Hepatocyte (in vitro differentiated cells): ENCODE measurements around the gene TOX3. TPM values are rescaled to one million over a fixed set of nuclear protein-coding genes. Genes with fewer than 3 reads are reported as not detected.

Experiments
- DNase-seq: peaks from one replicate; pipeline ENCODE4 v3.0.0-alpha.2; 2016; ENCODE audit warnings: low spot score
- H2AFZ ChIP-seq: fragments of 200-600 bp; sonication (generic); 2 replicates; pipeline ENCODE4 v1.6.0; 2016; ENCODE audit warnings: antibody characterized with exemption, mild to moderate bottlenecking
- H3K27ac ChIP-seq: fragments of 200-600 bp; sonication (generic); 2 replicates; pipeline ENCODE4 v1.5.1; 2016; ENCODE audit warnings: mild to moderate bottlenecking
- H3K27me3 ChIP-seq: fragments of 200-600 bp; sonication (generic); 2 replicates; pipeline ENCODE4 v1.6.1; 2016
- H3K36me3 ChIP-seq: fragments of 200-600 bp; sonication (generic); replicated peaks from 2 replicates; pipeline ENCODE4 v1.5.1; 2016; ENCODE audit warnings: low read depth; ENCODE audit not compliant: insufficient read depth
- H3K4me1 ChIP-seq: fragments of 200-600 bp; sonication (generic); 2 replicates; pipeline ENCODE4 v1.5.1; 2016; ENCODE audit warnings: mild to moderate bottlenecking, moderate library complexity; ENCODE audit not compliant: insufficient read depth
- H3K4me2 ChIP-seq: fragments of 200-600 bp; sonication (generic); 2 replicates; pipeline ENCODE4 v1.6.0; 2016
- H3K4me3 ChIP-seq: fragments of 200-600 bp; sonication (generic); 2 replicates; pipeline ENCODE4 v1.5.1; 2016; ENCODE audit warnings: mild to moderate bottlenecking
- H3K79me2 ChIP-seq: fragments of 200-600 bp; sonication (generic); 2 replicates; pipeline ENCODE4 v1.6.0; 2017; ENCODE audit warnings: mild to moderate bottlenecking
- H3K9me2 ChIP-seq: fragments of 200-600 bp; sonication (generic); replicated peaks from 2 replicates; pipeline ENCODE4 v1.6.0; 2017; ENCODE audit warnings: mild to moderate bottlenecking; ENCODE audit not compliant: insufficient read depth
- H3K9me3 ChIP-seq: fragments of 200-600 bp; sonication (generic); 2 replicates; pipeline ENCODE4 v1.5.1; 2016; ENCODE audit warnings: low read depth, mild to moderate bottlenecking
- H4K20me1 ChIP-seq: fragments of 200-600 bp; sonication (generic); 2 replicates; pipeline ENCODE4 v1.6.0; 2016; ENCODE audit warnings: mild to moderate bottlenecking; ENCODE audit not compliant: insufficient read depth, poor library complexity, severe bottlenecking
- CTCF ChIP-seq: fragments of 200-600 bp; sonication (generic); IDR thresholded peaks from 2 replicates; pipeline ENCODE4 v1.5.1; 2016; ENCODE audit warnings: antibody characterized with exemption, mild to moderate bottlenecking; ENCODE audit not compliant: poor library complexity
- EZH2 ChIP-seq: fragments of 200-600 bp; sonication (generic); IDR thresholded peaks from 2 replicates; pipeline ENCODE4 v1.6.1; 2016; ENCODE audit warnings: antibody characterized with exemption, mild to moderate bottlenecking, borderline replicate concordance
- EZH2phosphoT487 ChIP-seq: fragments of 200-600 bp; sonication (generic); IDR thresholded peaks from one replicate; pipeline ENCODE4 v1.6.1; 2018; ENCODE audit warnings: antibody characterized with exemption, mild to moderate bottlenecking, low read depth, moderate library complexity; ENCODE audit not compliant: unreplicated experiment, severe bottlenecking
- WGBS: methylation state at CpG from one replicate; pipeline ENCODE4 v1.1.6; 2016; ENCODE audit warnings: low lambda C conversion rate; ENCODE audit errors: missing lambda C conversion rate; 5-methylcytosine and 5-hydroxymethylcytosine counted together
- polyA plus RNA-seq: library from polyadenylated mRNA; unstranded; fragments of >200 nt; fragmentation: Nextera tagmentation; extraction: Ambion mirVana; gene quantifications from 2 replicates; pipeline ENCODE4 v1.2.1, GENCODE V29; 2016
- total RNA-seq: library from RNA; depleted of rRNA; stranded (reverse); fragments of >200 nt; gene quantifications from 2 replicates; pipeline ENCODE4 v1.2.3, GENCODE V29; 2014

Gene TOX3
- total and polyA plus RNA-seq, 2 experiments from 2014 or later = 11.8 to 23.6 TPM

- H3K4me3 ChIP-seq = no peak overlapping the region
- H2AFZ ChIP-seq = no peak overlapping the region
- H3K9me2 ChIP-seq = no peaks in the 10 kb centered on the region
- no peaks in the 10 kb centered on the region for H3K27me3 ChIP-seq
- H4K20me1 ChIP-seq = no peaks in the 10 kb centered on the region
- H3K9me3 ChIP-seq = no peaks in the 10 kb centered on the region
- TF ChIP-seq CTCF = no peak
- TF ChIP-seq EZH2phosphoT487 = no peak
- DNase-seq = no peak
- H3K4me2 ChIP-seq = no peak overlapping the region
- H3K4me1 ChIP-seq = no peaks in the 10 kb centered on the region
- H3K79me2 ChIP-seq = peaks cover 86% of the 10 kb centered on the region
- no peaks in the 10 kb centered on the region for H3K36me3 ChIP-seq
- 93% methylated on average over 3 of the region's 3 CpGs for WGBS
- no peak overlapping the region for H3K27ac ChIP-seq
Observed at GRCh38 chr16:52535076-52535475, 11.9 kb downstream of the TOX3 start.

- Histone ChIP-seq H3K27me3 (no peaks in the 10 kb centered on the region), H3K9me2 (no peaks in the 10 kb centered on the region), H3K27ac (no peak overlapping the region), H2AFZ (no peak overlapping the region), H3K36me3 (no peaks in the 10 kb centered on the region), H3K4me3 (no peak overlapping the region), H3K9me3 (no peaks in the 10 kb centered on the region), H4K20me1 (no peaks in the 10 kb centered on the region), H3K79me2 (peaks cover 74% of the 10 kb centered on the region), H3K4me1 (no peaks in the 10 kb centered on the region), H3K4me2 (no peak overlapping the region)
- 68% methylated on average over 1 of the region's 1 CpG for WGBS
- TF ChIP-seq EZH2phosphoT487 = no peak
- TF ChIP-seq CTCF = no peak
- no peak for DNase-seq
Observed at GRCh38 chr16:52533296-52533695, 13.6 kb downstream of the TOX3 start.

GRCh38 chr16:52532384-52532783, 14.6 kb downstream of the TOX3 start:
- H4K20me1 ChIP-seq = peaks cover 2% of the 10 kb centered on the region
- H3K79me2 ChIP-seq = peaks cover 78% of the 10 kb centered on the region
- H3K9me3 ChIP-seq = no peaks in the 10 kb centered on the region
- 93% methylated on average over 8 of the region's 8 CpGs for WGBS
- H3K27ac ChIP-seq = no peak overlapping the region
- no peaks in the 10 kb centered on the region for H3K9me2 ChIP-seq
- no peak for TF ChIP-seq EZH2phosphoT487
- TF ChIP-seq EZH2 = no peak
- TF ChIP-seq CTCF = no peak
- DNase-seq = no peak
- H3K4me3 ChIP-seq = no peak overlapping the region
- no peak overlapping the region for H2AFZ ChIP-seq
- H3K27me3 ChIP-seq = no peaks in the 10 kb centered on the region
- H3K4me1 ChIP-seq = no peaks in the 10 kb centered on the region
- no peak overlapping the region for H3K4me2 ChIP-seq
- no peaks in the 10 kb centered on the region for H3K36me3 ChIP-seq

GRCh38 chr16:52529226-52529625, 17.7 kb downstream of the TOX3 start:
- Histone ChIP-seq H3K79me2 (peaks cover 78% of the 10 kb centered on the region), H3K4me3 (no peak overlapping the region), H3K9me3 (no peaks in the 10 kb centered on the region), H3K4me2 (no peak overlapping the region), H3K27me3 (no peaks in the 10 kb centered on the region), H3K4me1 (no peaks in the 10 kb centered on the region), H3K27ac (no peak overlapping the region), H2AFZ (no peak overlapping the region), H4K20me1 (peaks cover 8% of the 10 kb centered on the region), H3K36me3 (no peaks in the 10 kb centered on the region), H3K9me2 (no peaks in the 10 kb centered on the region)
- DNase-seq = no peak
- 46% methylated on average over 1 of the region's 1 CpG for WGBS
- no peak for TF ChIP-seq EZH2phosphoT487
- TF ChIP-seq CTCF = no peak
- no peak for TF ChIP-seq EZH2
